HepG2 (cell line): ENCODE measurements around the gene B4GALT1. TPM values are rescaled to one million over a fixed set of nuclear protein-coding genes. Genes with fewer than 3 reads are reported as not detected.

Experiments
- BCL6 ChIP-seq: IDR thresholded peaks from 2 replicates; pipeline ENCODE4 v1.6.1; 2016; ENCODE audit warnings: missing genetic modification reagents, missing compliant biosample characterization
- ERF ChIP-seq: IDR thresholded peaks from 2 replicates; pipeline ENCODE4 v1.6.1; 2018; ENCODE audit warnings: missing biosample characterization, missing genetic modification reagents
- FOXJ3 ChIP-seq: sonication (generic); formaldehyde crosslinking; IDR thresholded peaks from 2 replicates; pipeline ENCODE4 v1.4.0; 2020; ENCODE audit warnings: missing genetic modification reagents, mild to moderate bottlenecking, borderline replicate concordance
- HMG20A ChIP-seq: IDR thresholded peaks from 2 replicates; pipeline ENCODE4 v1.6.1; 2016; ENCODE audit warnings: borderline replicate concordance
- HOXD1 ChIP-seq: sonication (generic); formaldehyde crosslinking; IDR thresholded peaks from 2 replicates; pipeline ENCODE4 v1.5.0; 2020; ENCODE audit warnings: missing genetic modification reagents
- JARID2 ChIP-seq: sonication (generic); formaldehyde crosslinking; IDR thresholded peaks from 2 replicates; pipeline ENCODE4 v1.8.1; 2023; ENCODE audit warnings: missing genetic modification reagents, inconsistent platforms; ENCODE audit not compliant: insufficient replicate concordance
- KLF13 ChIP-seq: sonication (generic); formaldehyde crosslinking; IDR thresholded peaks from 2 replicates; pipeline ENCODE4 v1.4.0; 2020; ENCODE audit warnings: mild to moderate bottlenecking, missing genetic modification reagents
- MBD4 ChIP-seq: IDR thresholded peaks from 2 replicates; pipeline ENCODE4 v1.6.1; 2012; ENCODE audit warnings: low read length, inconsistent platforms, borderline replicate concordance
- NCOA1 ChIP-seq: sonication (generic); formaldehyde crosslinking; IDR thresholded peaks from 2 replicates; pipeline ENCODE4 v1.9.0; 2021; ENCODE audit warnings: missing genetic modification reagents
- NFKB2 ChIP-seq: sonication (generic); formaldehyde crosslinking; IDR thresholded peaks from 2 replicates; pipeline ENCODE4 v1.4.0; 2020; ENCODE audit warnings: missing genetic modification reagents, borderline replicate concordance
- RBM22 ChIP-seq: fragments of 200-400 bp; formaldehyde crosslinking; optimal IDR thresholded peaks from 2 replicates; pipeline ENCODE3; 2017; ENCODE audit warnings: mild to moderate bottlenecking, low read length, moderate library complexity
- SIN3A ChIP-seq: IDR thresholded peaks from 2 replicates; pipeline ENCODE4 v1.6.1; 2011; ENCODE audit warnings: low read depth, mild to moderate bottlenecking, control low read depth, low read length, borderline replicate concordance
- SIX4 ChIP-seq: sonication (generic); formaldehyde crosslinking; IDR thresholded peaks from 2 replicates; pipeline ENCODE4 v1.4.0; 2020; ENCODE audit warnings: missing genetic modification reagents
- ZFP37 ChIP-seq: sonication (generic); formaldehyde crosslinking; IDR thresholded peaks from 2 replicates; pipeline ENCODE4 v1.4.0; 2020; ENCODE audit warnings: missing genetic modification reagents, borderline replicate concordance
- ZNF326 ChIP-seq: sonication (generic); formaldehyde crosslinking; IDR thresholded peaks from 2 replicates; pipeline ENCODE4 v1.4.0; 2020; ENCODE audit warnings: missing genetic modification reagents, borderline replicate concordance
- ZNF605 ChIP-seq: sonication (generic); formaldehyde crosslinking; IDR thresholded peaks from 2 replicates; pipeline ENCODE4 v1.8.0; 2022; ENCODE audit warnings: mild to moderate bottlenecking, missing genetic modification reagents
- polyA plus RNA-seq, 8 experiments: library from polyadenylated mRNA; depleted of rRNA in 3 of 8; stranded (reverse) in 7 of 8; unstranded in 1 of 8; fragments of >200 nt; fragmentation: Illumina TruSeq in 4 of 8; extraction: Trizol in 4 of 8; gene quantifications; 2 replicates each; pipeline versions ENCODE4 v1.2.1 to v1.2.3, GENCODE V29; 2011 to 2016; ENCODE audit warnings: low read depth in 4 of 8, missing spikeins in 1 of 8, mixed read lengths in 1 of 8; ENCODE audit not compliant: insufficient read depth in 1 of 8
- total RNA-seq, 5 experiments: library from RNA; depleted of rRNA; stranded (reverse); fragments of >200 nt; fragmentation: Illumina TruSeq; extraction: Trizol; gene quantifications; 2 replicates each; pipeline ENCODE4 v1.2.3, GENCODE V29; 2016; ENCODE audit warnings: low read depth in 1 of 5
- TF ChIP-seq, protein P1 (sequence below): sonication (generic); formaldehyde crosslinking; IDR thresholded peaks from 2 replicates; pipeline ENCODE4 v1.4.0; 2020; ENCODE audit warnings: missing genetic modification reagents
- TF ChIP-seq, protein P2 (sequence below): sonication (generic); formaldehyde crosslinking; IDR thresholded peaks from 2 replicates; pipeline ENCODE4 v1.4.0; 2020; ENCODE audit warnings: mild to moderate bottlenecking, missing genetic modification reagents
- TF ChIP-seq, protein P3 (sequence below): sonication (generic); formaldehyde crosslinking; conservative IDR thresholded peaks from 2 replicates; pipeline ENCODE4 v1.4.0; 2020; ENCODE audit warnings: missing genetic modification reagents
- TF ChIP-seq, protein P4 (sequence below): sonication (generic); formaldehyde crosslinking; IDR thresholded peaks from 2 replicates; pipeline ENCODE4 v1.4.0; 2020; ENCODE audit warnings: mild to moderate bottlenecking, missing genetic modification reagents
- TF ChIP-seq, protein P5 (sequence below): IDR thresholded peaks from 2 replicates; pipeline ENCODE4 v1.6.1; 2016

The B4GALT1 gene
- total and polyA plus RNA-seq, 2 of the 13 experiments (the other 11 are each of a cell fraction or from before 2014, with no cell fraction given), result 15.7 to 33.5 TPM

DNA sequence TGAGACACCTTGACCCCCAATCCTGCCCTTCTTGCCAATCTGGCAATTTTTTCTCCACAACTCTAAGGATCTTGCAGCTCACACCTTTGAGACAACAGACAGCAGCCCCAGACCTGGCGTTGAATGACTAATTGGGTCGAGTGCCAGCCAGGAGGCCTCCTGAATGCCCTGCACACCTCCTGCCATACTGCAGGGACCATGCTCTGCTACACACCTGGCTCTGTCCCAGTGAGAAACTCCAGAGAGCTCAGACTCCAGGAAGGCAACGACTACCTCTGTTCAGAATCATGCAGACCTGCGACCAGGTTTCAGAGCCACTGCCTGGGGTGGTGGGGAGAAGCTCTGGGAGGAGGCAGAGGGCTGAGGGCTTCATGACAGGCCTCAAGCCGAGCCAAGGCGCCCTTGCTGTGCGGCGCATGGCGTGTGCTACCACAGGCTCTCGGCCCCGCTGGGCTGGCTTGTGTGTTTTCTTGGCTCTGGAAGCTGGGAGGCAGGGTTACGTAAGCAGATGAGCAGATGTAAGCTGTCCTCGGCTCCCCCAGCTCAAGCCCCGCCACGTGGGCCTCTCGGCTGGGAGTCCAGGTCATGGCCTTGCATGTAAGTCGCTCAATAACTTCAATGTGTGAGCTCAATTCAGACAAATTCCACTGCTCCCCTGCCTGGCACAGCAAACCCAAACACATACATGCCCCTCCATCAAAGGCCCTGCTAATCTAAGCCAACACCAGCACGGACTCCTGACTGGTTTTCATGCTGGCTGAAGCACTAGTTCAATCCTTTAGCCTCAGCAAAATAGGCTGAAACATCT lies 27.5 kb downstream of the B4GALT1 start (continued):
- TF ChIP-seq, protein P1, sequence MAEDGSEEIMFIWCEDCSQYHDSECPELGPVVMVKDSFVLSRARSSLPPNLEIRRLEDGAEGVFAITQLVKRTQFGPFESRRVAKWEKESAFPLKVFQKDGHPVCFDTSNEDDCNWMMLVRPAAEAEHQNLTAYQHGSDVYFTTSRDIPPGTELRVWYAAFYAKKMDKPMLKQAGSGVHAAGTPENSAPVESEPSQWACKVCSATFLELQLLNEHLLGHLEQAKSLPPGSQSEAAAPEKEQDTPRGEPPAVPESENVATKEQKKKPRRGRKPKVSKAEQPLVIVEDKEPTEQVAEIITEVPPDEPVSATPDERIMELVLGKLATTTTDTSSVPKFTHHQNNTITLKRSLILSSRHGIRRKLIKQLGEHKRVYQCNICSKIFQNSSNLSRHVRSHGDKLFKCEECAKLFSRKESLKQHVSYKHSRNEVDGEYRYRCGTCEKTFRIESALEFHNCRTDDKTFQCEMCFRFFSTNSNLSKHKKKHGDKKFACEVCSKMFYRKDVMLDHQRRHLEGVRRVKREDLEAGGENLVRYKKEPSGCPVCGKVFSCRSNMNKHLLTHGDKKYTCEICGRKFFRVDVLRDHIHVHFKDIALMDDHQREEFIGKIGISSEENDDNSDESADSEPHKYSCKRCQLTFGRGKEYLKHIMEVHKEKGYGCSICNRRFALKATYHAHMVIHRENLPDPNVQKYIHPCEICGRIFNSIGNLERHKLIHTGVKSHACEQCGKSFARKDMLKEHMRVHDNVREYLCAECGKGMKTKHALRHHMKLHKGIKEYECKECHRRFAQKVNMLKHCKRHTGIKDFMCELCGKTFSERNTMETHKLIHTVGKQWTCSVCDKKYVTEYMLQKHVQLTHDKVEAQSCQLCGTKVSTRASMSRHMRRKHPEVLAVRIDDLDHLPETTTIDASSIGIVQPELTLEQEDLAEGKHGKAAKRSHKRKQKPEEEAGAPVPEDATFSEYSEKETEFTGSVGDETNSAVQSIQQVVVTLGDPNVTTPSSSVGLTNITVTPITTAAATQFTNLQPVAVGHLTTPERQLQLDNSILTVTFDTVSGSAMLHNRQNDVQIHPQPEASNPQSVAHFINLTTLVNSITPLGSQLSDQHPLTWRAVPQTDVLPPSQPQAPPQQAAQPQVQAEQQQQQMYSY, result no peak
- no peak for TF ChIP-seq MBD4
- TF ChIP-seq ZFP37, result no peak
- TF ChIP-seq NFKB2 (CRISPR knock-in tag), result peak; percentile 85; the same call in 1 of the 2 replicates
- peak; percentile 85 for TF ChIP-seq BCL6
- TF ChIP-seq, protein P2, sequence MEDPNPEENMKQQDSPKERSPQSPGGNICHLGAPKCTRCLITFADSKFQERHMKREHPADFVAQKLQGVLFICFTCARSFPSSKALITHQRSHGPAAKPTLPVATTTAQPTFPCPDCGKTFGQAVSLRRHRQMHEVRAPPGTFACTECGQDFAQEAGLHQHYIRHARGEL (CRISPR knock-in tag), result no peak
- TF ChIP-seq JARID2 (CRISPR knock-in tag), result peak; percentile 77
- TF ChIP-seq ZNF605 (CRISPR knock-in tag), result peak; percentile 63; the same call in 1 of the 2 replicates
- no peak for TF ChIP-seq ZNF326 (CRISPR knock-in tag)
- peak; percentile 58; the same call in 1 of the 2 replicates for TF ChIP-seq NCOA1 (CRISPR knock-in tag)
- TF ChIP-seq KLF13, result no peak
- peak; percentile 56; the same call in 1 of the 2 replicates for TF ChIP-seq SIX4 (CRISPR knock-in tag)
- TF ChIP-seq HOXD1 (CRISPR knock-in tag), result no peak
- TF ChIP-seq, protein P3, sequence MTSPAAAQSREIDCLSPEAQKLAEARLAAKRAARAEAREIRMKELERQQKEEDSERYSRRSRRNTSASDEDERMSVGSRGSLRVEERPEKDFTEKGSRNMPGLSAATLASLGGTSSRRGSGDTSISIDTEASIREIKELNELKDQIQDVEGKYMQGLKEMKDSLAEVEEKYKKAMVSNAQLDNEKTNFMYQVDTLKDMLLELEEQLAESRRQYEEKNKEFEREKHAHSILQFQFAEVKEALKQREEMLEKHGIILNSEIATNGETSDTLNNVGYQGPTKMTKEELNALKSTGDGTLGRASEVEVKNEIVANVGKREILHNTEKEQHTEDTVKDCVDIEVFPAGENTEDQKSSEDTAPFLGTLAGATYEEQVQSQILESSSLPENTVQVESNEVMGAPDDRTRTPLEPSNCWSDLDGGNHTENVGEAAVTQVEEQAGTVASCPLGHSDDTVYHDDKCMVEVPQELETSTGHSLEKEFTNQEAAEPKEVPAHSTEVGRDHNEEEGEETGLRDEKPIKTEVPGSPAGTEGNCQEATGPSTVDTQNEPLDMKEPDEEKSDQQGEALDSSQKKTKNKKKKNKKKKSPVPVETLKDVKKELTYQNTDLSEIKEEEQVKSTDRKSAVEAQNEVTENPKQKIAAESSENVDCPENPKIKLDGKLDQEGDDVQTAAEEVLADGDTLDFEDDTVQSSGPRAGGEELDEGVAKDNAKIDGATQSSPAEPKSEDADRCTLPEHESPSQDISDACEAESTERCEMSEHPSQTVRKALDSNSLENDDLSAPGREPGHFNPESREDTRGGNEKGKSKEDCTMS (CRISPR knock-in tag), result no peak
- no peak for TF ChIP-seq RBM22
- peak; percentile 74; the same call in 1 of the 2 replicates for TF ChIP-seq SIN3A
- peak; percentile 75; the same call in 1 of the 2 replicates for TF ChIP-seq HMG20A (CRISPR knock-in tag)
- TF ChIP-seq FOXJ3, result peak; percentile 43; the same call in 1 of the 2 replicates
- TF ChIP-seq, protein P4, sequence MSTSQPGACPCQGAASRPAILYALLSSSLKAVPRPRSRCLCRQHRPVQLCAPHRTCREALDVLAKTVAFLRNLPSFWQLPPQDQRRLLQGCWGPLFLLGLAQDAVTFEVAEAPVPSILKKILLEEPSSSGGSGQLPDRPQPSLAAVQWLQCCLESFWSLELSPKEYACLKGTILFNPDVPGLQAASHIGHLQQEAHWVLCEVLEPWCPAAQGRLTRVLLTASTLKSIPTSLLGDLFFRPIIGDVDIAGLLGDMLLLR (CRISPR knock-in tag), result 0 out of 2 replicates have a peak, but pooled peaks have one; percentile 53
- TF ChIP-seq ERF, result peak; percentile 95
- TF ChIP-seq, protein P5, sequence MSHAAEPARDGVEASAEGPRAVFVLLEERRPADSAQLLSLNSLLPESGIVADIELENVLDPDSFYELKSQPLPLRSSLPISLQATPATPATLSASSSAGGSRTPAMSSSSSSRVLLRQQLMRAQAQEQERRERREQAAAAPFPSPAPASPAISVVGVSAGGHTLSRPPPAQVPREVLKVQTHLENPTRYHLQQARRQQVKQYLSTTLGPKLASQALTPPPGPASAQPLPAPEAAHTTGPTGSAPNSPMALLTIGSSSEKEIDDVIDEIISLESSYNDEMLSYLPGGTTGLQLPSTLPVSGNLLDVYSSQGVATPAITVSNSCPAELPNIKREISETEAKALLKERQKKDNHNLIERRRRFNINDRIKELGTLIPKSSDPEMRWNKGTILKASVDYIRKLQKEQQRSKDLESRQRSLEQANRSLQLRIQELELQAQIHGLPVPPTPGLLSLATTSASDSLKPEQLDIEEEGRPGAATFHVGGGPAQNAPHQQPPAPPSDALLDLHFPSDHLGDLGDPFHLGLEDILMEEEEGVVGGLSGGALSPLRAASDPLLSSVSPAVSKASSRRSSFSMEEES (CRISPR knock-in tag), result peak; percentile 78; the same call in 1 of the 2 replicates
